IPS-NIHi7 (cell line): Measurements from ENCODE around the gene PROK1.
"Not testable (repeated sequence)": the region's sequence is repeated elsewhere in the genome, so short reads cannot be mapped to it uniquely, and the experiment has no call there.

ENCODE experiments used
- DNase-seq: peaks from one replicate; pipeline ENCODE4 v3.0.0; 2012; ENCODE audit warnings: mixed read lengths; ENCODE audit errors: extremely low spot score

Gene PROK1

GRCh38 chr1:110450929-110451328, at the start of gene PROK1:
Gene PROK1, plus strand, starts transcription at chr1:110451149. Its CDS starts 68 bp downstream, at chr1:110451217.
- DNase-seq, result no peak

- no peak for DNase-seq
Observed at GRCh38 chr1:110403805-110404204, 47.1 kb upstream of the PROK1 start.

DNA sequence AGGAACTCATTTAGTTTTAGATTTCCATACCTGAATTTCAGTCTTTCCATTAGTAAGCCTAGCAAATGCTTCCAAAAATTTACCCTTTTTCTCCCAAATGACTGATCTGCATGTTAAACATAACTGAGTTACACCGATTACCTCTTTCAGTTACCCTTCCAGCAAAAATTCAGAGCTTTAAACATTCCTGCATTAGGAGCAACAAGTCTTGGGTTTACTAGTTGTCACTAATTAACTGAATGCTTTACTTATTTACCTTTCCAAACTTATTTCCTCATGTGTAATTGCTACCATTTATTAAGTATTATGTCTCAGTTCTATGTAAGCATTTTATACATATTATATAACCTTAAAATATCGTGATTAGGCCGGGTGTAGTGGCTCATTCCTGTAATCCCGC, 46.5 kb upstream of the PROK1 start:
- DNase-seq, result no peak

DNA sequence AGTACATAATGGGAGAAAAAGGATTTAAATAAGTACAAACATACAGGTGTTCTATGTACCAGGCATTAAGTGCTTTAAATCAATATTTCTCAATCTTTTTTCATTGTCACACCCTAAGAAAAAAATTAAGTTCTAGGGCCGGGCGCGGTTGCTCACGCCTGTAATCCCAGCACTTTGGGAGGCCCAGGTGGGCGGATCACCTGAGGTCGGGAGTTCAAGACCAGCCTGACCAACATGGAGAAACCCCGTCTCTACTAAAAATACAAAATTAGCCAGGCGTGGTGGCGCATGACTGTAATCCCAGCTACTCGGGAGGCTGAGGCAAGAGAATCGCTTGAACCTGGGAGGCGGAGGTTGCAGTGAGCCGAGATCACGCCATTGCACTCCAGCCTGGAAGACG, 44.5 kb upstream of the PROK1 start:
- DNase-seq, result not testable (repeated sequence)

DNA sequence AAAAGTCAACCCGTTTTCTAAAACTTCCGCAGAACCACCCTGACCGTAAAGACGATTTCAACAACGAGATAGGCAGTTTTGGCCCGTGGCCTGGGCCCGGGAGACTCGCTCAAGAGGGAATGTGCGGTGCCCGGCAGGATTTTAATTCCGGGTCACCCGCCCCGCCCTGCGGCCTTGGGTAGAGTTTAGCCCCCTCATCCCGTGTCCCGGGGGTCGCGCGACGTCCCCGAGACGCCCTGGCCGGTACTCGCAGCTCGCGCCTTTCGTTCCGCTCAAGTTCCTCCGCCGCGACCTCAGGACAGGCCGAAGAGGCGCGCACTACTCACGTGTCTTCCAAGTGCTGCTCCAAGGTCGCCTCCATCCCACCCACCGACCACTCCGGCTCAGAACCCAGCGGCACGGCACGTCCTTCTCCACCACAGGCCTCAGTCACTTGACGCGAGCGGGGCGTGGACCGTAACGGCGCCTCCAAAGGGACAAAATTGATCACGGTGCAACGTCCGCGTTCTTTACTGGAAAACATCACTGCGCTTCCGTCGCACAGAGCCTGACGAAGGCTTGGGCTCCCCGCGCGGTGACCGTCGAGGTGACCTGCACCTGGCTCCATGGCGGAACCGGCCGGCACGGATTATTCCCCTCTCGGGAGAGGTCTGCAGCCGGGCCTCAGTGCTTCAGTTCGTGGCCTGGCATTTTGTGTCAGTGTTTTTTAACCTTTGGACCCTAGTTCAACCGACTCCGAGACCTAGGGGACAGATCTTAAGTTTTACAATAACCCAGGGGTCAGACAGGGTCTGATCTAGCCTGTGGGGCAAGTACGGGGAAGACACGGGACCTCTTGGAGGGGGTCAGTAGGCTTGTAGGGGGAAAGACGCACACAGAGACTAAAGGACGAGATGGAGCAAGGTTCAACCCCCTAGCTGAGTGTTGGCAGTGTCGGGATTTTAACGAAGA, 43.4 kb upstream of the PROK1 start, which contains the start of gene LAMTOR5:
LAMTOR5 (minus strand) TSS at position 435 of the 951 bp plus-strand sequence; CDS start at position 361, 74 bp downstream.
- peak; percentile 83 for DNase-seq

DNA sequence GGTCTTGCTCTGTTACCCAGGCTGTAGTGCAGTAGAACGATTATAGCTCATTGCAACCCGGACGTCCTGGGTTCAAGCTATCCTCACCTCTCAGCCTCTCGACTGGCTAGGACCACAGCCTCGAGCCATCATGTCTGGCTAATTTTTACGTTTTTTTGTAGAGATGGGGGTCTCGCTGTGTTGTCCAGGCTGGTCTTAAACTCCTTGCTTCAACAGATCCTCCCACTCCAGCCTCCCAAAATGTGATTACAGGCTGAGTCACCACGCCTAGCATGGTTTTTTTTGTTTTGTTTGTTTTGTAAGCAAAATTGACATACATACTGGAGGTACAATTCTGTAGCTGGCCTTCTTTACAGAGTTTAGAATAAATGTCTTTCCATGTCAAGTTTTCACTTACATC, 42.5 kb upstream of the PROK1 start:
- no peak for DNase-seq

DNA sequence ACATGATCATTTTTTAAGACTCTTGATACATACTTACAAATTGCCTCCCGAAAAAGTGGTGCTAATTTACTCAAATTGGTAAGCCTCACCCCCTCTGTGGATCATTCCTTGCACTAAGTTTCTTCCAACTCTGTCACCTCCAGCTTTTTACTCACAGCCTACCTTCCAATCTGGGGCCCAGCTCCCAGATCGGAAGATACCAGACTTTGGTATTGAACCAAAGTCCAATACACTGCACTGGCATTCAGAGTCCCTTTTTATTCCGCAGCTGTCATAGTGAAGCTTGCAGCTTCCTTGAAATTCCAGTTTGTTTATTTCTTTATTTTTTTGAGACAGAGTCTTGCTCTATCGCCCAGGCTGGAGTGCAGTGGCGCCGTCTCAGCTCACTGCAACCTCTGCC, 41.6 kb upstream of the PROK1 start:
- DNase-seq, result no peak

DNA sequence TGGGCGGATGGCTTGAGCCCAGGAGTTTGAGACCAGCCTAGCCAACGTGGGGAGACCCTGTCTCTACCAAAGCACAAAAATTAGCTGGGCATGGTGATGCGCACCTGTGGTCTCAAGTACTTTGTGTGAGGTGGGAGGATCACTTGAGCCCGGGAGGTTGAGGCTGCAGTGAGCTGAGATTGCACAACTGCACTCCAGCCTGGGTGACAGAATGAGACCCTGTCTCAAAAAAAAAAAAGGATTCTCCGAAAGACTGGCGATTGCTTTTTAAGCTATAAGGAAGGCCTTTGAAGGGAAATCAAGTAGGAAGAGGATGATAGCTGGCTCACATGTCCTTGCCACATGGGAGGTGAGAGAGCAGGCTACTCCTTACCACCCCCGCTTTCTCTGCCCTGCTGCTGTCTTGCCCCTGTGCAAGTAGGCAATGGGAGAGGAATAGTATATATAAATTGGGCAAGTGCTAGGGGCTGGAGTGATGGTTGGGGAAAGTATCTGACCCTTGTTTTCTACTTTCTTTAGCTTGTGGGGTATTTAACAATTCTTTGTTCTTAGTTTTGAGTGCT, 39.7 kb upstream of the PROK1 start:
- no peak for DNase-seq

- peak; percentile 79 for DNase-seq
Observed at GRCh38 chr1:110412576-110412975, 38.4 kb upstream of the PROK1 start.

GRCh38 chr1:110413045-110413444, 37.9 kb upstream of the PROK1 start:
- DNase-seq, result not testable (repeated sequence)

GRCh38 chr1:110418729-110419128, 32.2 kb upstream of the PROK1 start:
- DNase-seq, result no peak

DNA sequence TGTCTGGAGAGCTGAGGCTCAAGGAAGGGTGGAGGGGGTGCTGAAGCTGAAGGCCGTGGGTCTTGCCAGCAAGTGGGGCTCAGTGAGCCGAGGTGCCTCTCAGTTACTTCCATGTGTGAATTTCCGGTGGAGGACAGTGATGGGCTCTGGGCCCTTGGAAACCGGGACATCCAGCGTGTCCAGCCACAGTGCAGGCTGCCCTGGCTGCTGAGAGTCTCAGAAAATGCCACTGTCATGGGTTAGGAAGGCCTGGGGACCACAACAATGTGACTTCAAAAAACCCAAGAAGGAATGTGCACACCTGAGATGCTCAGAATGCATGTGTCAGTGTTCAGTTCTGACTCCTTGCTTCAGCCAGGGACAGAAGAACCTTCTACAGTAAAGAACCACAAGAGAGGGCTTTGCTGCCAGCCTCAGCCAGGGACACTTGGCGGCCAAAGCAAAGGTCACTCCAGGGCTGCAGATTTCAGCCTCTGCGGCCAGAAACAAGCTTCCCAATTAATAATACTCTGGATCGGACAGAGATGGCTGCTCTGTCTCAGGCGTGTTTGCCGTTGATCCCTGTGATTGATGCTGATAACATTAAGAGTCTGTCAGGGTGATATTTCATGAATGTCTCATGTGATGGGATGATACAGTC, 30.8 kb upstream of the PROK1 start:
- no peak for DNase-seq

GRCh38 chr1:110420874-110421793, 29.8 kb upstream of the PROK1 start:
- DNase-seq, result no peak

- DNase-seq, result no peak
Observed at GRCh38 chr1:110424699-110425611, 26.0 kb upstream of the PROK1 start.

GRCh38 chr1:110425612-110426152, 25.3 kb upstream of the PROK1 start:
- no peak for DNase-seq

GRCh38 chr1:110426854-110427253, 24.1 kb upstream of the PROK1 start:
- no peak for DNase-seq

- DNase-seq, result no peak
Observed at GRCh38 chr1:110428946-110429345, 22.0 kb upstream of the PROK1 start.

DNA sequence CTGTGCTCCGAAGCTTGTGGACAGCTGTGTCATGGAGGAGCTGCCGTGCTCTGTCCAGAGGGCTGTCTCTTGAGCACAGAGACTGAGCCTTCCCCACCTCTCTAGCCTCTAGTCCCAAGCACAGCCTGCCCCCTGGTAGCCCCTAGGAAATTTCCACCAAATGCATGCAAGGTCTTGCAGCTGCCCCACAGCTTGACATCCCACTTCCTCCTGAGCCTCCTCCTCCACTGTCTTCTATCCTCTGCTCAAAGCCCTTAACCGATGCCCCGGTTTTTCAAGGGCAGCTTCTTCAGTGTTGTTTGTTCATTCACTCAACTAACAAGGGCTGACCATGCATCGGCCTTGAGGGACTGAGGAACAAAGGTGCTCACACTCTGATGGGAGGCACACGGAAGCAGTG, 20.6 kb upstream of the PROK1 start:
- no peak for DNase-seq

DNA sequence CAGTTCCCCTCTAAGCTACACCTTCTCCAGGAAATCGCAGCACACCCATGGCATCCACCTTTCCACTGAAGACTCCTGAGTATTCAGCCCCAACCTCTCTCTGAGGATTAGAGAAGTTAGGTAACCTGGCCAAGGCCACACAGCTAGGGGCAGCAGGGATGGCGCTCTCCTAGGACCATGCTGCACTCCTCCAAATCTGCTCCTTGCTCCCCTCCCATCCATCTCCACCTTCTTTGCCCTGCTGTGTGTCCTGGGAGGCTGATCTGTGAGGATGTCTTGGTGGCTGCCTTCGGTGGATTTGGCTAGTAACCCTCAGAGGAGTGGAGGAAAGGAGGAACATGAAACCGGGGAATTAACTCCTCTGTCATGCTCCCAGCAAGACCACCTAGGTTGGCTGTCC, 20.0 kb upstream of the PROK1 start:
- DNase-seq, result no peak

GRCh38 chr1:110433213-110433612, 17.7 kb upstream of the PROK1 start:
- no peak for DNase-seq
